HepG2 (cell line): ENCODE results near the gene PSMC3IP. TPM values are rescaled to one million over a fixed set of nuclear protein-coding genes. Genes with fewer than 3 reads are reported as not detected.

ENCODE experiments used
- AGO2 ChIP-seq: fragments of 200-400 bp; formaldehyde crosslinking; optimal IDR thresholded peaks from 2 replicates; pipeline ENCODE3; 2017; ENCODE audit warnings: mild to moderate bottlenecking, low read depth, low read length, moderate library complexity
- AKNA ChIP-seq: sonication (generic); formaldehyde crosslinking; IDR thresholded peaks from 2 replicates; pipeline ENCODE4 v1.4.0; 2020; ENCODE audit warnings: missing genetic modification reagents, borderline replicate concordance
- BCL6 ChIP-seq: IDR thresholded peaks from 2 replicates; pipeline ENCODE4 v1.6.1; 2016; ENCODE audit warnings: missing genetic modification reagents, missing compliant biosample characterization
- DMTF1 ChIP-seq: sonication (generic); formaldehyde crosslinking; IDR thresholded peaks from 2 replicates; pipeline ENCODE4 v1.4.0; 2020; ENCODE audit warnings: mild to moderate bottlenecking, missing genetic modification reagents
- NFATC3 ChIP-seq: sonication (generic); formaldehyde crosslinking; IDR thresholded peaks from 2 replicates; pipeline ENCODE4 v1.5.1; 2020; ENCODE audit warnings: mild to moderate bottlenecking, missing genetic modification reagents
- NFKBIZ ChIP-seq: IDR thresholded peaks from 2 replicates; pipeline ENCODE4 v1.6.1; 2018; ENCODE audit warnings: missing genetic modification reagents, missing compliant biosample characterization
- PLSCR1 ChIP-seq: sonication (generic); formaldehyde crosslinking; IDR thresholded peaks from 2 replicates; pipeline ENCODE4 v1.5.0; 2020; ENCODE audit warnings: missing genetic modification reagents, mild to moderate bottlenecking, borderline replicate concordance
- SNAPC4 ChIP-seq: sonication (generic); formaldehyde crosslinking; IDR thresholded peaks from 2 replicates; pipeline ENCODE4 v1.4.0; 2020; ENCODE audit warnings: mild to moderate bottlenecking, missing genetic modification reagents
- WIZ ChIP-seq: sonication (generic); formaldehyde crosslinking; IDR thresholded peaks from 2 replicates; pipeline ENCODE4 v1.5.1; 2020; ENCODE audit warnings: mild to moderate bottlenecking, missing genetic modification reagents
- ZBTB7B ChIP-seq: sonication (generic); formaldehyde crosslinking; IDR thresholded peaks from 2 replicates; pipeline ENCODE4 v1.4.0; 2020; ENCODE audit warnings: missing genetic modification reagents
- ZBTB8A ChIP-seq: sonication (generic); formaldehyde crosslinking; IDR thresholded peaks from 2 replicates; pipeline ENCODE4 v1.4.0; 2020; ENCODE audit warnings: mild to moderate bottlenecking, low read depth, missing genetic modification reagents, borderline replicate concordance
- ZFP1 ChIP-seq: IDR thresholded peaks from 2 replicates; pipeline ENCODE4 v1.6.1; 2016
- ZNF703 ChIP-seq: sonication (generic); formaldehyde crosslinking; IDR thresholded peaks from 2 replicates; pipeline ENCODE4 v1.5.1; 2020; ENCODE audit warnings: missing genetic modification reagents, mild to moderate bottlenecking, moderate library complexity, borderline replicate concordance
- ZNF841 ChIP-seq: sonication (generic); formaldehyde crosslinking; IDR thresholded peaks from 2 replicates; pipeline ENCODE4 v1.8.1; 2023; ENCODE audit warnings: missing genetic modification reagents, borderline replicate concordance
- ZNF878 ChIP-seq: sonication (generic); formaldehyde crosslinking; IDR thresholded peaks from 2 replicates; pipeline ENCODE4 v1.8.1; 2023; ENCODE audit warnings: mild to moderate bottlenecking, missing genetic modification reagents, moderate library complexity
- polyA plus RNA-seq, 8 experiments: library from polyadenylated mRNA; depleted of rRNA in 3 of 8; stranded (reverse) in 7 of 8; unstranded in 1 of 8; fragments of >200 nt; fragmentation: Illumina TruSeq in 4 of 8; extraction: Trizol in 4 of 8; gene quantifications; 2 replicates each; pipeline versions ENCODE4 v1.2.1 to v1.2.3, GENCODE V29; 2011 to 2016; ENCODE audit warnings: low read depth in 4 of 8, missing spikeins in 1 of 8, mixed read lengths in 1 of 8; ENCODE audit not compliant: insufficient read depth in 1 of 8
- total RNA-seq, 5 experiments: library from RNA; depleted of rRNA; stranded (reverse); fragments of >200 nt; fragmentation: Illumina TruSeq; extraction: Trizol; gene quantifications; 2 replicates each; pipeline ENCODE4 v1.2.3, GENCODE V29; 2016; ENCODE audit warnings: low read depth in 1 of 5

Gene PSMC3IP
- total and polyA plus RNA-seq, 2 of the 13 experiments (the other 11 are each of a cell fraction or from before 2014, with no cell fraction given) = 6.5 to 22.4 TPM

GRCh38 chr17:42577532-42578281 lies at the start of gene PSMC3IP (continued):
- TF ChIP-seq SNAPC4 (CRISPR knock-in tag) (peak; percentile 79), ZFP1 (CRISPR knock-in tag) (peak; percentile 40; the same call in 1 of the 2 replicates), ZBTB7B (CRISPR knock-in tag) (peak; percentile 60; the same call in 1 of the 2 replicates), NFKBIZ (CRISPR knock-in tag) (no peak), AGO2 (peak; percentile 98), NFATC3 (peak; percentile 69; the same call in 1 of the 2 replicates), AKNA (0 out of 2 replicates have a peak, but pooled peaks have one; percentile 20), ZNF703 (CRISPR knock-in tag) (0 out of 2 replicates have a peak, but pooled peaks have one; percentile 54), ZNF878 (CRISPR knock-in tag) (peak; percentile 82), BCL6 (CRISPR knock-in tag) (0 out of 2 replicates have a peak, but pooled peaks have one; percentile 36), ZBTB8A (CRISPR knock-in tag) (no peak), DMTF1 (0 out of 2 replicates have a peak, but pooled peaks have one; percentile 53), WIZ (CRISPR knock-in tag) (peak; percentile 88; the same call in 1 of the 2 replicates), ZNF841 (no peak), PLSCR1 (CRISPR knock-in tag) (no peak)
